Activated naive CD4-positive, alpha-beta T cell treated with anti-CD3 and anti-CD28 coated beads, Interleukin-2, amount 10 ng/mL, durations not matched to agents 7 days and 5 days (primary cell): ENCODE results near the gene TRMT10B.
A peak's percentile ranks its signal among the peaks of the same experiment; 100 is the strongest.
"Not testable (repeated sequence)": the region's sequence is repeated elsewhere in the genome, so short reads cannot be mapped to it uniquely, and the experiment has no call there.

Experiments
- CTCF ChIA-PET: fragments of 350-600 bp; sonication (Branson Sonifier 250); formaldehyde crosslinking; loops from one replicate; lab custom pipeline; 2021; ENCODE audit warnings: antibody characterized with exemption; lab: Charles Lee
- DNase-seq: peaks from one replicate; pipeline ENCODE4 v3.0.0-alpha.2; 2020
- H3K27ac Mint-ChIP-seq: one replicate; pipeline ENCODE4 v1.8.0; 2021; ENCODE audit warnings: mild to moderate bottlenecking, moderate library complexity, mixed read lengths
- H3K27me3 Mint-ChIP-seq: one replicate; pipeline ENCODE4 v1.8.0; 2021; ENCODE audit warnings: mild to moderate bottlenecking, mixed read lengths
- H3K36me3 Mint-ChIP-seq: one replicate; pipeline ENCODE4 v1.8.0; 2021; ENCODE audit warnings: mixed read lengths
- H3K4me1 Mint-ChIP-seq: one replicate; pipeline ENCODE4 v1.8.0; 2021; ENCODE audit warnings: mixed read lengths
- H3K4me3 Mint-ChIP-seq: one replicate; pipeline ENCODE4 v1.8.0; 2021; ENCODE audit warnings: mild to moderate bottlenecking, moderate library complexity, mixed read lengths
- H3K9me3 Mint-ChIP-seq: one replicate; pipeline ENCODE4 v1.8.0; 2021; ENCODE audit warnings: mixed read lengths

Gene TRMT10B

DNA sequence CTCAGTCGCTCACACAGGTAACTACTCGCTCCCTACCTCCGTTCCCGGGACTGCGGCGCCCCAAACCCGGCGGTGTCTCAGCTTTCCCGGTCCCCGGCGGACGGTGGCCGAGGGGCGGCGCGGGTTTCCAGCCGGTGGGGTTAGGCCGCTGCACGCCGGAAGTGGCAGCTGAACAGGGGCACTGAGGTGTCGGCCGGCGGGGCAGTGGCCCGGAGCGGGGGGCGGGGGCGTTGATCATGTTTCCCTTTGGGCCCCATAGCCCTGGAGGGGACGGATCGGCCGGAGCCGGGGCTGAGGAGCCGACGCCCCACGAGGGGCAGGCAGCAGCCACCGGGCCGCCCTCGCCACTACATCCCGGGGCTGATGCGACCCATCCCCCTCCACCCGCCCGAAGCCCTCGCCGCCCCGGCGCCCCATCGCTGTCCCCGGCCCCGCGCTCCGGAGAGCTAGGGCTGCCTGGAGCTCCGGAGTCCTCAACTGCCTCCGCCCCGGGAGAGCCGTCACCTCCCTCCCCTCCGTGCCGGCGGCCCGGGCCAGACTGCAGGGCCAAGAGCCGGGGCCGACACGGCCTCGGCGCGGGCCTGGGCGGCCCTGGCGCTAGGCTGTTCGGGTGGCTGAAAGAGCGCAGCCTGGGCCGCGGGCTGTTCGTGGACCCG lies 47.2 kb downstream of the TRMT10B start, which contains the start of gene DCAF10:
TSS of gene DCAF10 (plus strand) at position 167 of the 656 bp plus-strand sequence. CDS start at position 237, 70 bp downstream.
- peaks cover 2% of the 10 kb centered on the region for H3K36me3 Mint-ChIP-seq
- peaks cover 3% of the 10 kb centered on the region for H3K27me3 Mint-ChIP-seq
- DNase-seq: peak; percentile 89
- peak within 1 kb of the TSS; percentile 89 for H3K27ac Mint-ChIP-seq
- H3K4me1 Mint-ChIP-seq: peaks cover 45% of the 10 kb centered on the region
- CTCF ChIA-PET: interaction anchor here (0.6 to 1.3 kb wide), 2 partner anchors 10 kb away, joined by 3 read pairs; no protein-coding TSS in a partner anchor
- peak within 1 kb of the TSS; percentile 93 for H3K4me3 Mint-ChIP-seq
- H3K9me3 Mint-ChIP-seq: no peaks in the 10 kb centered on the region

DNA sequence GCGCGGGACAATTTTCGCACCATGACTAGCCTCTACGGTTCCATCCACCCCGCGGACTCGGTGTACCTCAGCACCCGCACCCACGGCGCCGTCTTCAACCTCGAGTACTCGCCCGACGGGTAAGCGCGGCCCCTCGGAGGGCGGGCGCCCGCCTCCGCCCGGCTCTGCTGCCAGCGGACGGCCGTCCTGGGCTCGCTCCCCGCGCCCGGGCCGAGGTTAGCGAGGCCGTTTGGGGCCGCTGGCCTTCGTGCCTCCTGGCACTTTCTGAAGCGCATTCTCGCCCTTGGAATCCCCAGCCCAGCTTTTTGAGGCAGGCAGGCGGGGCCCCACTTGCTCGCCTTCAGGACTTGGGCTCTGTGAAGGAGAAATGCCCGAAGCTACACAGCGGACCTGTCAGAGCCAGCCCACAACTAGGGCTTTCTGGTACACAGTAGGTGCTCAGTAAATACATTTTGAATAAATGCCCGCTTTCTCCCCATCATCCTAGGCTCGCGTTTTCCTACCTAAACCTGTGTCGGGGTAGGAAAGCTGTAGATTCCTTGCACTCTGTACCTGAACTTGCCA lies 47.8 kb downstream of the TRMT10B start:
- Mint-ChIP-seq H3K4me1 (peaks cover 46% of the 10 kb centered on the region), H3K27ac (peak overlapping the region; percentile 85), H3K27me3 (peaks cover under 1% of the 10 kb centered on the region), H3K4me3 (peak overlapping the region; percentile 93), H3K36me3 (peaks cover 2% of the 10 kb centered on the region), H3K9me3 (no peaks in the 10 kb centered on the region)
- peak; percentile 49 for DNase-seq
- CTCF ChIA-PET: interaction anchor here (1.3 kb wide), 1 partner anchor 11 kb away, joined by 3 read pairs; no protein-coding TSS in a partner anchor

DNA sequence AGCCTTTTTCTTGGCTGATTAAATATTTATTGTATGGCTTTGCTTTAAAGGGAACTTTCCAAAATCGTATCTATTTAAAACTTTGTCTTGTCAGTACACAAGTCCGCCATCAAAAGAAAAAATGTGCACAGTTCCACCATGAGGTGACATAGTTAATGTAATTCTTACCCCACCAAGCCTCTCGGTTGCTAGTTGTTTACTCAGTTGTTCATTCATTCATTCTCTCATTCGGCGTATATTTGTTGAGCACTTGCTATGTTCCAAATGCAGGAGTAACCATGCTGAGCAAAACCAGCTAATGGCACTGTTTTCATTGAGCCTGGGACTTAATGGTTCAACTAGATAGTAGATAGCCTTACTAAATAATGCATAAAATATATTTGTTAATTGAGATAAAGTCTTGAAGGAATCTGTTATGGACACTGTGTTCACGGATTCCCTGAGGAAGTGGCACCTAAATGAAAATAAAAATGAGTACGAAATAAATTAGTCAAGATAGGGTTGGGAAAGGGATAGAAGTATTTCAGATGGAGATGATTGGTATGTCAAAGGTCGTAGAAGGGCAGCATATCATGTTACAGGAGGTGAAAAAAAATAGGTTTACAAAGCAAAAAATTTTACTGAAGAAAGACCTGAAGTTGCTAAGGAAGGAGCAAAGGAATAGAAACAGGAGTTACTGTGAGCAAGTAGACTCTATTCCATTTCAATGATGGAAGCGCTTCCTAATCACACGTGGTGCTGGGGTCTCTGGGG lies 48.5 kb downstream of the TRMT10B start:
- Mint-ChIP-seq H3K27me3 (no peaks in the 10 kb centered on the region), H3K9me3 (no peaks in the 10 kb centered on the region), H3K4me3 (peak overlapping the region; percentile 93), H3K36me3 (peaks cover 2% of the 10 kb centered on the region), H3K4me1 (peaks cover 46% of the 10 kb centered on the region), H3K27ac (peak overlapping the region; percentile 85)
- CTCF ChIA-PET: no interaction called here
- DNase-seq: no peak

DNA sequence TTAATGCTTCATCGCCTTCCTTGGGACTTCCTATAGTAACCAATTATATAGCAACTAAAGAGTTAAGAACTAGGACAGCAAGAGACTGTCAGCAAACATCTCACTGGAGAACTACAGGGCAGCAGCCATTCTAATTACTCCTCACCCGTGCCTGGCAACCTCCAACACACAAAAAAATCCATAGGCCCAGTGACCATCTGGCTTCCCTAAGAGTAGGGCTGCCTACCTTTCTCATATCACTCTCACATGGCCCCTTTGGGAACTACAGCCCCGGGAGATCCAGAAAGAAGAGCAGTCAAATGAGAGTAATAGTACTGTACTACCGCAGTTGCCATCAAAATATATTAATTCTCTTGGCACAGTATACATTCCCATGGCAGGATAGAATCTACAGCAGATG lies 52.7 kb downstream of the TRMT10B start:
- peaks cover 27% of the 10 kb centered on the region for H3K4me1 Mint-ChIP-seq
- CTCF ChIA-PET: no interaction called here
- no peaks in the 10 kb centered on the region for H3K27me3 Mint-ChIP-seq

GRCh38 chr9:37809676-37810075 lies 56.1 kb downstream of the TRMT10B start:
- CTCF ChIA-PET: interaction anchor here (1.0 kb wide), 1 partner anchor 9 kb away, joined by 3 read pairs; no protein-coding TSS in a partner anchor
- not testable (repeated sequence) for H3K36me3 Mint-ChIP-seq

More for the DNA sequence above, 52.7 kb downstream of the TRMT10B start:
- Mint-ChIP-seq H3K36me3 (peaks cover 2% of the 10 kb centered on the region), H3K9me3 (no peaks in the 10 kb centered on the region), H3K4me3 (no peak overlapping the region), H3K27ac (no peak overlapping the region)
- DNase-seq: no peak

DNA sequence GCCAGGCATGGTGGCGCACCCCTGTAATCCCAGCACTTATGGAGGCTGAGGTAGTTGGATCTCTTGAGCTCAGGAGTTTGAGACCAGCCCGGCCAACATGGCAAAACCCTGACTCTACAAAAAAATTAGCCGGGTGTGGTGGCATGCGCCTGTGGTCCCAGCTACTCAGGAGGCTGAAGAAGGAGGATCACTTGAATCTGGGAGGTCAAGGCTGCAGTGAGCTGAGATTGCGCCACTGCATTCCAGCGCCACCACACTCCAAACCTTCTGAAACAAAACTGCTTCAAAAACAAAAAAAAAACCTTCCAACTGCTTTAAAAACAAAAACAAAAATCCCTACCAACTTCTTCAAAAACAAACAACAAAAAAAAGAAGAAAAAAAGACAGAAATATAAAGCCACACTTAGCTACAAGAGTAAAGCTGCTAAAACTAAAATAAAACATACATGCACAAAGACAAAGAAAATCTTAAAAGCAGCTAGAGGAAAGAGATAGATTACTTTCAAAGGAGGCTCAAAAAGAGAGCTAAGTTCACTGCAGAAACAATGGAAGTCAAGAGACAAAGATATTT lies 58.4 kb downstream of the TRMT10B start:
- Mint-ChIP-seq H3K36me3 (peaks cover 9% of the 10 kb centered on the region), H3K27ac (peak overlapping the region; percentile 24), H3K9me3 (no peaks in the 10 kb centered on the region), H3K4me1 (peaks cover 8% of the 10 kb centered on the region), H3K27me3 (no peaks in the 10 kb centered on the region), H3K4me3 (no peak overlapping the region)
- CTCF ChIA-PET: interaction anchor here (1.6 kb wide), 1 partner anchor 11 kb away, joined by 3 read pairs; the partner anchor contains the start of gene DCAF10
- no peak for DNase-seq

More at GRCh38 chr9:37809676-37810075, 56.1 kb downstream of the TRMT10B start:
- H3K4me3 Mint-ChIP-seq, H3K27me3 Mint-ChIP-seq, H3K27ac Mint-ChIP-seq, DNase-seq, H3K9me3 Mint-ChIP-seq: not testable (repeated sequence)
- peaks cover 12% of the 10 kb centered on the region for H3K4me1 Mint-ChIP-seq

- no peaks in the 10 kb centered on the region for H3K9me3 Mint-ChIP-seq
- H3K27me3 Mint-ChIP-seq: no peaks in the 10 kb centered on the region
- CTCF ChIA-PET: no interaction called here
- DNase-seq: no peak
- H3K27ac Mint-ChIP-seq: no peak overlapping the region
- H3K4me1 Mint-ChIP-seq: peaks cover 6% of the 10 kb centered on the region
- peaks cover 8% of the 10 kb centered on the region for H3K36me3 Mint-ChIP-seq
- H3K4me3 Mint-ChIP-seq: no peak overlapping the region
Observed at GRCh38 chr9:37812773-37813379, 59.3 kb downstream of the TRMT10B start.

GRCh38 chr9:37818849-37819248 lies 65.2 kb downstream of the TRMT10B start:
- Mint-ChIP-seq H3K9me3 (no peaks in the 10 kb centered on the region), H3K36me3 (peaks cover 27% of the 10 kb centered on the region), H3K27ac (no peak overlapping the region), H3K4me3 (no peak overlapping the region), H3K4me1 (no peaks in the 10 kb centered on the region), H3K27me3 (no peaks in the 10 kb centered on the region)
- DNase-seq: no peak
- CTCF ChIA-PET: interaction anchor here (0.6 to 1.0 kb wide), 3 partner anchors 8 to 167 kb away, joined by 3 read pairs; no protein-coding TSS in a partner anchor

GRCh38 chr9:37820142-37820541 lies 66.5 kb downstream of the TRMT10B start:
- CTCF ChIA-PET: no interaction called here
- peaks cover 36% of the 10 kb centered on the region for H3K36me3 Mint-ChIP-seq
- no peak for DNase-seq
- H3K4me1 Mint-ChIP-seq: no peaks in the 10 kb centered on the region
- H3K27me3 Mint-ChIP-seq: no peaks in the 10 kb centered on the region
- H3K27ac Mint-ChIP-seq: no peak overlapping the region
- no peaks in the 10 kb centered on the region for H3K9me3 Mint-ChIP-seq
- H3K4me3 Mint-ChIP-seq: no peak overlapping the region

DNA sequence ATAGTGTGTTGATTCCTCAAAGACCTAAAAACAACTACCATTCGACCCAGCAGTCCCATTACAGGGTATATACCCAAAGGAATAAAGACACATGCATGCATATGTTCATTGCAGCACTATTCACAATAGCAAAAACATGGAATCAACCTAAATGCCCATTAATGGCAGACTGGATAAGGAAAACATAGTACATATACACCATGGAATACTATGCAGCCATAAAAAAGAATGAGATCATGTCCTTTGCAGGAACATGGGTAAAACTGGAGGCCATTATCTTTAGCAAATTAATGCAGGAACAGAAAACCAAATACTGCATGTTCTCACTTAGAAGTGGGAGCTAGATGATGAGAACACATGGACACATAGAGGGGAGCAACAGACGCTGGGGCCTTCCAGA lies 71.6 kb downstream of the TRMT10B start:
- H3K9me3 Mint-ChIP-seq, CTCF ChIA-PET, H3K27me3 Mint-ChIP-seq, DNase-seq, H3K4me1 Mint-ChIP-seq, H3K27ac Mint-ChIP-seq, H3K4me3 Mint-ChIP-seq: not testable (repeated sequence)
- peaks cover 48% of the 10 kb centered on the region for H3K36me3 Mint-ChIP-seq

DNA sequence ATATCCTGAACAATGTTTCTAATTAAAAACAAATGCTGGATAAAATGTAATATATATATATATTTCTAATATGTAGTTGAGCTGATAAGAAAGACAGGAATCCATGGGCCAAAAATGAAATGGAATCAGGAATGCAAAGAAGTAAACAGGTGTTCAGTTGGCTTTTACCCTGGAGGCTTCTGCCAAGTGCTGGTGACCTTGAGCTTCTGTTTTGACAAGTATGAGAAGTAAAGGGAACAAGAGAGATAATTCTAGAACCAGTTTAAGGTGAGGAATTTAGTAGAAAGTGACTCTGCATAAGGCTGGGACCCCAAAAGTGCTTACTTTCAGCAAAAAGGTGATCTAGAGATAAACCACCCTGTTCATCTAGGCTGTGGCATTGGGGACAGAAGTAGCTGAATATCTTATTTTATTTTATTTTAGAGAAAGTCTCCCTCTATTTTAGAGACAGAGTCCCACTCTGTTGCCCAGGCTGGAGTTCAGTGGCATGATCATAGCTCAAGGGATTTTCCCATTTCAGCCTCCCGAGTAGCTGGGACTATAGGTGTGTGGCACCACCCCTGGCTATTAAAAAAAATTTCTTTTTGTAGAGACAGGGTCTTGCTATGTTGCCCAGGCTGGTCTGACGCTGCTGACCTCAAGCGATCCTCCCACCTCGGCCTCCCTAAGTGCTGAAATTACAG lies 74.0 kb downstream of the TRMT10B start:
- peaks cover 28% of the 10 kb centered on the region for H3K36me3 Mint-ChIP-seq
- H3K27me3 Mint-ChIP-seq: no peaks in the 10 kb centered on the region
- CTCF ChIA-PET: no interaction called here
- H3K9me3 Mint-ChIP-seq: no peaks in the 10 kb centered on the region
- H3K27ac Mint-ChIP-seq: no peak overlapping the region
- DNase-seq: no peak
- no peak overlapping the region for H3K4me3 Mint-ChIP-seq
- no peaks in the 10 kb centered on the region for H3K4me1 Mint-ChIP-seq
